ENCODE results near the gene EDDM13.
"Not testable (repeated sequence)": the region's sequence is repeated elsewhere in the genome, so short reads cannot be mapped to it uniquely, and the experiment has no call there.

The EDDM13 gene

GRCh38 chr19:56272161-56272798 is at the start of gene EDDM13:
EDDM13 (plus strand) TSS chr19:56272748; CDS start chr19:56272835, 87 bp downstream.
- no peak for DNase-seq
- intact Hi-C loops (cut with DNase I; ENCODE audit: low total_unique reads), result no loop called here
- no peak for TF ChIP-seq CTCF (IDR thresholded peaks at IDR 0.05)
- no peaks in the 10 kb centered on the region for H3K4me1 ChIP-seq
- H3K27ac ChIP-seq, result no peak within 1 kb of the TSS
- H3K27me3 ChIP-seq, result no peaks in the 10 kb centered on the region
- no peaks in the 10 kb centered on the region for H3K9me3 ChIP-seq
- H3K36me3 ChIP-seq, result peaks cover 0 to 5% (median 0%) of the 10 kb centered on the region in 3 donors
- no peak within 1 kb of the TSS for H3K4me3 ChIP-seq

- H3K27ac ChIP-seq, result no peak overlapping the region
- no peaks in the 10 kb centered on the region for H3K9me3 ChIP-seq
- peaks cover 0 to under 1% of the 10 kb centered on the region in 2 donors for H3K27me3 ChIP-seq
- peaks cover 0 to 25% (median 0%) of the 10 kb centered on the region in 3 donors for H3K36me3 ChIP-seq
- no peak for TF ChIP-seq CTCF (IDR thresholded peaks at IDR 0.05)
- intact Hi-C loops (cut with DNase I; ENCODE audit: low total_unique reads), result no loop called here
- H3K4me1 ChIP-seq, result no peaks in the 10 kb centered on the region
- no peak for DNase-seq
- no peak overlapping the region for H3K4me3 ChIP-seq
Measured at GRCh38 chr19:56222901-56223300, 49.6 kb upstream of the EDDM13 start.

GRCh38 chr19:56223481-56223880 is 49.1 kb upstream of the EDDM13 start:
- H3K27me3 ChIP-seq, result no peaks in the 10 kb centered on the region
- H3K27ac ChIP-seq, result no peak overlapping the region
- H3K4me1 ChIP-seq, result no peaks in the 10 kb centered on the region
- TF ChIP-seq CTCF (IDR thresholded peaks at IDR 0.05), result no peak
- DNase-seq, result no peak
- intact Hi-C loops (cut with DNase I; ENCODE audit: low total_unique reads), result no loop called here
- no peak overlapping the region for H3K4me3 ChIP-seq
- peaks cover 0 to 25% (median 0%) of the 10 kb centered on the region in 3 donors for H3K36me3 ChIP-seq
- no peaks in the 10 kb centered on the region for H3K9me3 ChIP-seq

GRCh38 chr19:56245121-56245740 is 27.3 kb upstream of the EDDM13 start:
- no peak for TF ChIP-seq CTCF (IDR thresholded peaks at IDR 0.05)
- no peak overlapping the region for H3K27ac ChIP-seq
- H3K4me1 ChIP-seq, result no peaks in the 10 kb centered on the region
- H3K9me3 ChIP-seq, result no peaks in the 10 kb centered on the region
- H3K4me3 ChIP-seq, result no peak overlapping the region
- H3K27me3 ChIP-seq, result no peaks in the 10 kb centered on the region
- DNase-seq, result no peak
- H3K36me3 ChIP-seq, result no peaks in the 10 kb centered on the region
- intact Hi-C loops (cut with DNase I; ENCODE audit: low total_unique reads), result no loop called here

GRCh38 chr19:56245764-56246163 is 26.8 kb upstream of the EDDM13 start:
- H3K27me3 ChIP-seq; intact Hi-C loops (cut with DNase I; ENCODE audit: low total_unique reads); H3K4me3 ChIP-seq: not testable (repeated sequence)

GRCh38 chr19:56248736-56249338 is 23.7 kb upstream of the EDDM13 start:
- H3K36me3 ChIP-seq; H3K9me3 ChIP-seq; H3K4me1 ChIP-seq; H3K27ac ChIP-seq; H3K27me3 ChIP-seq; intact Hi-C loops (cut with DNase I; ENCODE audit: low total_unique reads); DNase-seq; H3K4me3 ChIP-seq: not testable (repeated sequence)

More at GRCh38 chr19:56245764-56246163, 26.8 kb upstream of the EDDM13 start:
- not testable (repeated sequence) for H3K36me3 ChIP-seq, H3K27ac ChIP-seq, H3K4me1 ChIP-seq, H3K9me3 ChIP-seq, DNase-seq
